ENCODE measurements around the gene CYGB. TPM values are rescaled to one million over a fixed set of nuclear protein-coding genes. Genes with fewer than 3 reads are reported as not detected.

Gene CYGB
- total and polyA plus RNA-seq, 9 of the 15 experiments (the other 6 are each of a cell fraction or from before 2014, with no cell fraction given), result 0.08 to 0.95 (median 0.18) TPM; not detected in 5

GRCh38 chr17:76547642-76548202 is 10.2 kb upstream of the CYGB start (continued):
- peak; percentile 83; the same call in 1 of the 2 replicates for TF ChIP-seq LARP7 (IDR thresholded peaks at IDR 0.05)
- no peak for TF ChIP-seq DNMT1 (IDR thresholded peaks at IDR 0.05)
- no peak for TF ChIP-seq ID3 (CRISPR knock-in tag; IDR thresholded peaks at IDR 0.05)
- no peak for TF ChIP-seq ID3 (tag; IDR thresholded peaks at IDR 0.05)
- TF ChIP-seq, protein P1, sequence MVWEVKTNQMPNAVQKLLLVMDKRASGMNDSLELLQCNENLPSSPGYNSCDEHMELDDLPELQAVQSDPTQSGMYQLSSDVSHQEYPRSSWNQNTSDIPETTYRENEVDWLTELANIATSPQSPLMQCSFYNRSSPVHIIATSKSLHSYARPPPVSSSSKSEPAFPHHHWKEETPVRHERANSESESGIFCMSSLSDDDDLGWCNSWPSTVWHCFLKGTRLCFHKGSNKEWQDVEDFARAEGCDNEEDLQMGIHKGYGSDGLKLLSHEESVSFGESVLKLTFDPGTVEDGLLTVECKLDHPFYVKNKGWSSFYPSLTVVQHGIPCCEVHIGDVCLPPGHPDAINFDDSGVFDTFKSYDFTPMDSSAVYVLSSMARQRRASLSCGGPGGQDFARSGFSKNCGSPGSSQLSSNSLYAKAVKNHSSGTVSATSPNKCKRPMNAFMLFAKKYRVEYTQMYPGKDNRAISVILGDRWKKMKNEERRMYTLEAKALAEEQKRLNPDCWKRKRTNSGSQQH (CRISPR knock-in tag; IDR thresholded peaks at IDR 0.05), result peak; percentile 35; the same call in 1 of the 2 replicates
- TF ChIP-seq OTX1 (CRISPR knock-in tag; IDR thresholded peaks at IDR 0.05), result peak; percentile 3; the same call in 1 of the 2 replicates
- TF ChIP-seq CSDE1 (IDR thresholded peaks at IDR 0.05), result peak; percentile 35 to 60; a peak in 2 of 4 replicates
- TF ChIP-seq CCNT2 (IDR thresholded peaks at IDR 0.05; ENCODE audit: borderline replicate concordance, extremely low read depth, insufficient read length, low read depth, low read length), result no peak
- no peak for TF ChIP-seq IRF9 (tag; IDR thresholded peaks at IDR 0.05)
- 0 out of 4 replicates have a peak, but pooled peaks of 1 of the 2 experiments have one; percentile 45 for TF ChIP-seq FOXK2 (conservative IDR thresholded peaks at IDR 0.05 in 1 of 2, IDR thresholded peaks at IDR 0.05 in 1 of 2; ENCODE audit: low read depth in 2 of 2)
- no peak for TF ChIP-seq MXI1 (IDR thresholded peaks at IDR 0.05; ENCODE audit: low read depth, low read length)
- TF ChIP-seq ARID2 (IDR thresholded peaks at IDR 0.05), result 0 out of 2 replicates have a peak, but pooled peaks have one; percentile 26
- TF ChIP-seq KHSRP (IDR thresholded peaks at IDR 0.05), result peak; percentile 18; the same call in 1 of the 2 replicates
- no peak for TF ChIP-seq RCOR1 (IDR thresholded peaks at IDR 0.05; ENCODE audit: borderline replicate concordance in 1 of 2, low read depth in 2 of 2, low read length in 2 of 2)
- TF ChIP-seq, protein P2, sequence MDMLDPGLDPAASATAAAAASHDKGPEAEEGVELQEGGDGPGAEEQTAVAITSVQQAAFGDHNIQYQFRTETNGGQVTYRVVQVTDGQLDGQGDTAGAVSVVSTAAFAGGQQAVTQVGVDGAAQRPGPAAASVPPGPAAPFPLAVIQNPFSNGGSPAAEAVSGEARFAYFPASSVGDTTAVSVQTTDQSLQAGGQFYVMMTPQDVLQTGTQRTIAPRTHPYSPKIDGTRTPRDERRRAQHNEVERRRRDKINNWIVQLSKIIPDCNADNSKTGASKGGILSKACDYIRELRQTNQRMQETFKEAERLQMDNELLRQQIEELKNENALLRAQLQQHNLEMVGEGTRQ (CRISPR knock-in tag; IDR thresholded peaks at IDR 0.05), result no peak
- TF ChIP-seq ZBTB33 (CRISPR knock-in tag; IDR thresholded peaks at IDR 0.05), result no peak
- no peak for TF ChIP-seq ZNF444 (CRISPR knock-in tag; IDR thresholded peaks at IDR 0.05)
- TF ChIP-seq ZFP30 (CRISPR knock-in tag; IDR thresholded peaks at IDR 0.05; ENCODE audit: borderline replicate concordance), result no peak
- peak; percentile 34; the same call in 1 of the 2 replicates for TF ChIP-seq DPF2 (IDR thresholded peaks at IDR 0.05)
- no peak for TF ChIP-seq HSF4 (CRISPR knock-in tag; IDR thresholded peaks at IDR 0.05; ENCODE audit: borderline replicate concordance)
- no peak for TF ChIP-seq ARID3B (CRISPR knock-in tag; IDR thresholded peaks at IDR 0.05; ENCODE audit: borderline replicate concordance)

Measured in K562 (cell line).